ENCODE data around the gene SARM1. TPM values are rescaled to one million over a fixed set of nuclear protein-coding genes. Genes with fewer than 3 reads are reported as not detected.
"Not testable (repeated sequence)": the region's sequence is repeated elsewhere in the genome, so short reads cannot be mapped to it uniquely, and the experiment has no call there.

Gene SARM1
- total RNA-seq, 1 donor from 2014 or later = 5.8 TPM

DNA sequence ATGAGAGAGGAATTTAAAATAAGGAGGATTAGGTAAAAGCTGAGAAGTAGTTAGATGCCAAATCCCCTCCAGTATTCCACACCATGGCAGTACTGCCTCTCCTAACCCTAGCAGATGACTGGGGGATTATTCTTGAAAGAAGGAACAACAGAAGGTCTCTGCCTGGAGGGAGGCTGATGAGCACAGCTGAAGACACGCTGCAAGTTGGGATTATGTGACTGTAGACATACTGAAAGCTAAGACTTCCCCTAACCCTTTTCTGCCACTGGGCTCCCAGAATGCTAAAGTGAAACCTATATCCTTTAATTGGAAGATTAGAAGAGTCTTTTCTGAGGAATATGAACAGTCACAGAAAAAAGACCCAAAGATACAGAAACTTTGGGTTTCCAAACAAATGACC lies 62.2 kb downstream of the SARM1 start:
- H3K4me1 Mint-ChIP-seq (ENCODE audit: unreplicated experiment) = no peaks in the 10 kb centered on the region
- no peak for DNase-seq (ENCODE audit: low spot score)
- TF ChIP-seq, protein P1, sequence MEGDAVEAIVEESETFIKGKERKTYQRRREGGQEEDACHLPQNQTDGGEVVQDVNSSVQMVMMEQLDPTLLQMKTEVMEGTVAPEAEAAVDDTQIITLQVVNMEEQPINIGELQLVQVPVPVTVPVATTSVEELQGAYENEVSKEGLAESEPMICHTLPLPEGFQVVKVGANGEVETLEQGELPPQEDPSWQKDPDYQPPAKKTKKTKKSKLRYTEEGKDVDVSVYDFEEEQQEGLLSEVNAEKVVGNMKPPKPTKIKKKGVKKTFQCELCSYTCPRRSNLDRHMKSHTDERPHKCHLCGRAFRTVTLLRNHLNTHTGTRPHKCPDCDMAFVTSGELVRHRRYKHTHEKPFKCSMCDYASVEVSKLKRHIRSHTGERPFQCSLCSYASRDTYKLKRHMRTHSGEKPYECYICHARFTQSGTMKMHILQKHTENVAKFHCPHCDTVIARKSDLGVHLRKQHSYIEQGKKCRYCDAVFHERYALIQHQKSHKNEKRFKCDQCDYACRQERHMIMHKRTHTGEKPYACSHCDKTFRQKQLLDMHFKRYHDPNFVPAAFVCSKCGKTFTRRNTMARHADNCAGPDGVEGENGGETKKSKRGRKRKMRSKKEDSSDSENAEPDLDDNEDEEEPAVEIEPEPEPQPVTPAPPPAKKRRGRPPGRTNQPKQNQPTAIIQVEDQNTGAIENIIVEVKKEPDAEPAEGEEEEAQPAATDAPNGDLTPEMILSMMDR (IDR thresholded peaks at IDR 0.05; ENCODE audit: unreplicated experiment) = no peak
- H3K4me3 Mint-ChIP-seq (ENCODE audit: unreplicated experiment) = no peak overlapping the region
- peaks cover 1% of the 10 kb centered on the region for H3K27me3 Mint-ChIP-seq (ENCODE audit: unreplicated experiment)
- no peak overlapping the region for H3K27ac Mint-ChIP-seq (ENCODE audit: unreplicated experiment)
- H3K36me3 Mint-ChIP-seq (ENCODE audit: low read depth, unreplicated experiment) = no peaks in the 10 kb centered on the region
- H3K9me3 Mint-ChIP-seq (ENCODE audit: unreplicated experiment) = no peaks in the 10 kb centered on the region

DNA sequence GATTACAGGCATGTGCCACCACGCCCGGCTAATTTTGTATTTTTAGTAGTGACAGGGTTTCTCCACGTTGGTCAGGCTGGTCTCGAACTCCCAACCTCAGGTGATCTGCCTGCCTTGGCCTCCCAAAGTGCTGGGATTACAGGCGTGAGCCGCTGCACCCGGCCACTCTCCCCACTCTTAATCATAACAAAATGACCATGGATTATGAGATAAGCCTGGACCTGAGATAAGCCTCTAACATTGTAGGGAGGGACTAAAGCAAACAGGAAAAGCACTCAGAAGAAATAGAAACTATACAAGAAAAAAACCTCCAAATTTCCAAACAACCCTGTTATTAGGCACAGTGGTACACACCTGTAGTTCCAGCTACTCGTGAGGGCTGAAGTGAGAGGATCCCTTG lies 62.8 kb downstream of the SARM1 start:
- DNase-seq (ENCODE audit: low spot score); H3K4me3 Mint-ChIP-seq (ENCODE audit: unreplicated experiment); H3K27ac Mint-ChIP-seq (ENCODE audit: unreplicated experiment); H3K27me3 Mint-ChIP-seq (ENCODE audit: unreplicated experiment); H3K36me3 Mint-ChIP-seq (ENCODE audit: low read depth, unreplicated experiment); H3K9me3 Mint-ChIP-seq (ENCODE audit: unreplicated experiment); H3K4me1 Mint-ChIP-seq (ENCODE audit: unreplicated experiment): not testable (repeated sequence)

DNA sequence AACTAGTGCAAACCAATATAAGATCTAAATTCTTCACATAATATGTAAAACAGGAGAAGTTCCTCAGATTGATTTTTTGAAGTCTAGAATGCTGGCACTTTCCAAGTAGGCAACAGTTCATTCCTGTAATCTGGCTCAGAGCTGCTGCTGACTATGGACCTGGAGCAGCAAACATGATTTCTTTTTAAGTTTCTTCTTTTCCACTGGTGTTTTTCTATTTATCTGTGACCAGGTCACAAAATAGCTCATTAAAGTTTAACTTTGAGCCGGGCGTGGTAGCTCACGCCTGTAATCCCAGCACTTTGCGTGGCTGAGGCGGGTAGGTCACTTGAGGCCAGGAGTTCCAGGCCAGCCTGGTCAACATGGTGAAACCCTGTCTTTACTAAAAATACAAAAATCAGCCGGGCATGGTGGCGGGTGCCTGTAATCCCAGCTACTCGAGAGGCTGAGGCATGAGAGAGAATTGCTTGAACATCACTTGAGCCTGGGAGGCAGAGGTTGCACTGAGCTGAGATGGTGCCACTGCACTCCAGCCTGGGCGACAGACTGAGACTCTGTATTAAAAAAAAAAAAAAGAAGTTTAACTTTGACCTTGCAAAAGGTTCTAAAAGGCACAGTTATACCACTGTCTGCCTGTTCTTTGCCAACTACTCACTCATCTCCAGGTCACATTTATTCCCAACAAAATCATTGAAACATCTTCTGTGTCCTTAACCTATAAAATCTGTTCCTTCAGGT lies 72.6 kb downstream of the SARM1 start:
- no peak for DNase-seq (ENCODE audit: low spot score)
- Mint-ChIP-seq H3K27me3 (ENCODE audit: unreplicated experiment) (no peaks in the 10 kb centered on the region), H3K27ac (ENCODE audit: unreplicated experiment) (no peak overlapping the region), H3K4me1 (ENCODE audit: unreplicated experiment) (no peaks in the 10 kb centered on the region), H3K36me3 (ENCODE audit: low read depth, unreplicated experiment) (no peaks in the 10 kb centered on the region), H3K9me3 (ENCODE audit: unreplicated experiment) (no peaks in the 10 kb centered on the region), H3K4me3 (ENCODE audit: unreplicated experiment) (no peak overlapping the region)
- TF ChIP-seq, protein P1 (IDR thresholded peaks at IDR 0.05; ENCODE audit: unreplicated experiment) = no peak

DNA sequence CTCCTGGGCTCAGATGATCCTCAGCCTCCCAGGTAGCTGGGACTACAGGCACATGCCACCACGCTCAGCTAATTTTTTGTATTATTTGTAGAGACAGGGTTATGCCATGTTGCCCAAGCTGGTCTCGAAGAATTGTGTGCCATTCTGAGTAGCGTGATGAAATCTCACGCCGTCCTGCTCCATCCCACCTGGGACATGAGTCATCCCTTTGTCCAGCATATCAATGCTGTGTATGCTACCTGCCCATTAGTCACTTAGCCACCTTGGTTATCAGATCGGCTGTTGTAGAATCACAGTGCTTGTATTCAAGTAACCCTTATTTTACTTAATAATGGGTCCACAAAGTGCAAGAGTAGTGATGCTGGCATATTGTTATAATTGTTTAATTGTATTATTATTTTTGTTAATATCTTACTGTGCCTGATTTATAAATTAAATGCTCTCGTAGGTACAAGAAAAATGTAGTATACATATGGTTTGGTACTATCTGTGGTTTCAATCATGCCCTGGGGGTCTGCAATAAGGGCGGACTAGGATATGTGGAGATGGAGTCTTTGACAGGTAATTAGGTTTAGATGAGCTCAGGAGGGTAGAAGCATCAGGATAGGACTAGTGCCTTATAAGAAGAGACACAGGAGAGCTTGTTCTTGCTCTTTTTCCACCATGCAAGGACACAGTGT lies 75.4 kb downstream of the SARM1 start:
- Mint-ChIP-seq H3K27me3 (ENCODE audit: unreplicated experiment) (no peaks in the 10 kb centered on the region), H3K4me1 (ENCODE audit: unreplicated experiment) (no peaks in the 10 kb centered on the region), H3K36me3 (ENCODE audit: low read depth, unreplicated experiment) (no peaks in the 10 kb centered on the region), H3K9me3 (ENCODE audit: unreplicated experiment) (no peaks in the 10 kb centered on the region), H3K4me3 (ENCODE audit: unreplicated experiment) (no peak overlapping the region), H3K27ac (ENCODE audit: unreplicated experiment) (no peak overlapping the region)
- no peak for DNase-seq (ENCODE audit: low spot score)
- TF ChIP-seq, protein P1 (IDR thresholded peaks at IDR 0.05; ENCODE audit: unreplicated experiment) = no peak

DNA sequence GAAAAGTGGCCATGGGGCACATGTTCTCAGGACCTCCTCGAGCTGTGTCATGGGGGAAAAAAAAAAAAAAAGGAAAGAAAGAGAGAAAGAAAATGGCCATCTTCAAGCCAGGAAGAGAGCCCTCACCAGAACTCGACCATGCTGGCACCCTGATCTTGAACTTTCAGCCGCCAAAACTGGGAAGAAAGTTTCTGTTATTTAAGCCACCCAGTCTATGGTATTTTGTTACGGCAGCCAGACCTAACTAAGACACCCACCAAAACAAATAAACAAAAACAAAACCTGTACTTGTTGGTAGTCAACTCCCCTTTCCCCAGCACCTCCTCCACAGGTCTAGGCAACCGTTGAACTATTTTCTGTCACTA lies 75.9 kb downstream of the SARM1 start:
- Mint-ChIP-seq H3K4me3 (ENCODE audit: unreplicated experiment) (no peak overlapping the region), H3K9me3 (ENCODE audit: unreplicated experiment) (no peaks in the 10 kb centered on the region), H3K4me1 (ENCODE audit: unreplicated experiment) (no peaks in the 10 kb centered on the region), H3K27me3 (ENCODE audit: unreplicated experiment) (no peaks in the 10 kb centered on the region), H3K36me3 (ENCODE audit: low read depth, unreplicated experiment) (no peaks in the 10 kb centered on the region), H3K27ac (ENCODE audit: unreplicated experiment) (no peak overlapping the region)
- TF ChIP-seq, protein P1 (IDR thresholded peaks at IDR 0.05; ENCODE audit: unreplicated experiment) = no peak
- no peak for DNase-seq (ENCODE audit: low spot score)
